Cardiac fibroblast (primary cell): Measurements from ENCODE around the gene HOXA2.

Experiments
- DNase-seq, 2 donors: peaks; one replicate each; pipeline versions ENCODE4 v3.0.0 to v3.0.0-alpha.2; 2010; ENCODE audit warnings: low read depth in 2 of 2
- H3K4me3 ChIP-seq, 2 donors: replicated peaks in 1 of 2; 1 replicate in 1 of 2; 2 replicates in 1 of 2; pipeline ENCODE4 v1.5.1; 2011; ENCODE audit warnings: low read depth in 2 of 2, low read length in 2 of 2, mild to moderate bottlenecking in 2 of 2, moderate library complexity in 1 of 2
- CTCF ChIP-seq: IDR thresholded peaks from one replicate; pipeline ENCODE4 v1.5.1; 2011; ENCODE audit warnings: low read depth, mild to moderate bottlenecking, low read length, inconsistent platforms

HOXA2 gene

GRCh38 chr7:27092819-27093110 is 9.7 kb downstream of the HOXA2 start:
- H3K4me3 ChIP-seq, result no peak overlapping the region
- TF ChIP-seq CTCF, result no peak
- DNase-seq, result no peak

GRCh38 chr7:27091941-27092818 is 10.3 kb downstream of the HOXA2 start:
- DNase-seq, result no peak
- TF ChIP-seq CTCF, result no peak
- no peak overlapping the region for H3K4me3 ChIP-seq

GRCh38 chr7:27091105-27091504 is 11.4 kb downstream of the HOXA2 start:
- no peak overlapping the region for H3K4me3 ChIP-seq
- no peak for DNase-seq
- TF ChIP-seq CTCF, result no peak

- H3K4me3 ChIP-seq, result no peak overlapping the region
- no peak for TF ChIP-seq CTCF
- no peak for DNase-seq
Measured at GRCh38 chr7:27088002-27088922, 14.2 kb downstream of the HOXA2 start.

- no peak for TF ChIP-seq CTCF
- no peak overlapping the region for H3K4me3 ChIP-seq
- no peak for DNase-seq
Measured at GRCh38 chr7:27083646-27084045, 18.8 kb downstream of the HOXA2 start.

- TF ChIP-seq CTCF, result no peak
- DNase-seq, result no peak
- no peak overlapping the region for H3K4me3 ChIP-seq
Measured at GRCh38 chr7:27082171-27082570, 20.3 kb downstream of the HOXA2 start.
